Ramos (cell line): ENCODE data around the gene DEPDC5.
"Not testable (repeated sequence)": the region's sequence is repeated elsewhere in the genome, so short reads cannot be mapped to it uniquely, and the experiment has no call there.

ENCODE experiments used
- in situ Hi-C: fragments of 300-500 bp; cut with MboI; formaldehyde crosslinking; loops from one replicate; pipeline ENCODE4 v1.14.3; 2022; ENCODE audit warnings: low sequenced_read_pairs; ENCODE audit not compliant: unreplicated experiment

Gene DEPDC5

GRCh38 chr22:31753634-31754501 lies at the start of gene DEPDC5:
TSS of gene DEPDC5 (plus strand) at chr22:31754019. CDS start at chr22:31754922, 903 bp downstream.
- in situ Hi-C loops: no loop called here

DNA sequence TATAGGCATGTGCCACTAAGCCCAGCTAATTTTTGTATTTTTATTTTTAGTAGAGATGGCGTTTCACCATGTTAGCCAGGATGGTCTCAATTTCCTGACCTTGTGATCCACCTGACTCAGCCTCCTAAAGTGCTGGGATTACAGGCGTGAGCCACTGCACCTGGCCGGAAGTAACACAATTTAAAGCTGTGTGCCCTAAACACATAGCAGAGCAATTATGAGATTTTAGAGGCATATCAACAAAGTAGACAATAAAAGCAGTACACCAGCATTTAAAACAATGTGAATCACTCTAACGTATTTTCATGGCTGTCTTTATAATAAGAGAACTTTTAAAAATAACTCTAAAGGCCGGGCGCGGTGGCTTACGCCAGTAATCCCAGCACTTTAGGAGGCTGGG lies 46.3 kb upstream of the DEPDC5 start:
- in situ Hi-C loops: no loop called here

DNA sequence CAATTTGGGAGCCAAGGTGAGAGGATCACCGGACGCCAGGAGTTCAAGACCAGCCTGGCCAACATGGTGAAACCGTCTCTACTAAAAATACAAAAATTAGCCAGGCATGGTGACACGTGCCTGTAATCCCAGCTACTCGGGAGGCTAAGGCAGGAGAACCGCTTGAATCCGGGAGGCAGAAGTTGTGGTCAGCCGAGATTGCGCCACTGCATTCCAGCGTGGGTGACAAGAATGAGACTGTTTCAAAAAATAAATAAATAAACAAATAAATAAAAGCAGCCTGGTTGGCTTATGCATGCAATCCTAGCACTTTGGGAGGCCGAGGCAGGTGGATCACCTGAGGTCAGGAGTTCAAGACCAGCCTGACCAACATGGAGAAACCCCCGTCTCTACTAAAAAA lies 42.6 kb upstream of the DEPDC5 start:
- in situ Hi-C loops: not testable (repeated sequence)

DNA sequence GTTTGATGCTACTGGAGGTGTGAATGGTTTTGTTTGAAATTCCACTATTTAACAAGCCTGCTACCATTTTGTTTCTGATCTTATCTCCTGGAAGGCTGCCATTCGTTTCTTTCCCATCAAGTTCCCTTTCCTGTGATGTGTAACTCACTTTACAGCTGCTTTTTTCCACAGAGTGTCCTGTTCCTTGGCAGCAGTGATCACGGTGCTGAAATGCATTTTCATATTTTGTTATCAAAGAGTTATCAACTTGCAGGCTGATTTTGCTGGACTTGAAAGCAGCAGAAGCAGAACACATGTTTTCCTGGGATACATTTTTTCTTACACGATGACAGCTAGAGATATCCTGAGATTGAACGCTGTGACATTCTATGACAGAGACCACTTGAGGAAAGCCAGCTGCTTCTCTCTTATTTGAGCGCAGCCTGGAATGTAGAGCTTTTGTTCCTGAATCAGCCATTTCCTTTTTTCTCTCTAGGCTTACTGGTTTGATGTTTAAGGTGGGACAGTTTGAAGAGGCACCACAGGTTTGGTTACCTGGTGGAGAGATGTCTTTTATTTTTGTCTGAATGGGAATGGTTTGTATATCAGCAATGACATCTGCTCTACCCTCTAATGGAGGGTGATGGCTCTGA lies 38.6 kb upstream of the DEPDC5 start:
- in situ Hi-C loops: no loop called here

DNA sequence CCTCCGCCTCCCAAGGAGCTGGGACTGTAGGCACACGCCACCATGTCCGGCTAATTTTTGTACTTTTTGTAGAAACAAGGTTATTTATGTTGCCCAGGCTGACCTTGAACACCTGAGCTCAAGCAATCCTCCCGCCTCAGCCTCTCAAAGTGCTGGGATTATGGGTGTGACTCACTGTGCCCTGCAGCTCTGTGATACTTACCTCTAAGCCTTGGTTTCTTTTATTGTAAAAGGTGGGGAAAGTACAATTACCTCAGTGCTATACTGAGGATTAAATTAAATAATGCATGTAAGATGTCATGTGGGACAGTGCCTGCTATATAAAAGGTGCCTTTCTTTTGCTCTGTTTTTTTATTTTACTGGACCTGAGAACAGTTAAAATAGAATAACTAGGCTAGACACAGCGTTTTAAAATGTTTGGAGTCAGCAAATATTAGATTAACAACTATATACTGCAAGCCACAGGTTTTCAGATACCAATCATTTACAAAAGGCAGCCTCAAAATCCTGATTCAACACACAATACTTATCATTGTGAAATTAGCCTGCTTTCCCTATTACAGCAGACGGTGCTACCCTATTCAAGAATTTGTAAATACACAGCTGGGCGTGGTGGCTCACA lies 33.9 kb upstream of the DEPDC5 start:
- in situ Hi-C loops: no loop called here

GRCh38 chr22:31723723-31724122 lies 30.1 kb upstream of the DEPDC5 start:
- in situ Hi-C loops: no loop called here

- in situ Hi-C loops: no loop called here
Observed at GRCh38 chr22:31726692-31727091, 27.1 kb upstream of the DEPDC5 start.

GRCh38 chr22:31728857-31729256 lies 25.0 kb upstream of the DEPDC5 start:
- in situ Hi-C loops: no loop called here

DNA sequence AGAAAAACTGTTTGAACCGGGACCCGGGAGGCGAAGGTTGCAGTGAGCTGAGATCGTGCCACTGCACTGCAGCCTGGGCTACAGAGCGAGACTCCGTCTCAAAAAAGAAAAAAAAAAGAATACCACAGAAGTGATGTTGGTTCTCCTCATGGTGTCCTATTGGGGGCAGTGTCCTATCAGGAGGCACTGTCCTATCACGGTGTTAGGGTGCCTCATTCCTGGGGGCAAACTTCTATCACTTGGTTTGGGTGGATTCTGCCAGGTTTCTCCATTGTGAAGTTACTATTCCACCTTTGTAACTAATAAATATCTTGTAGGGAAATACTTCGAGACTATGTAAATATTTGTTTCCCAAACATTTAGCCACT lies 23.5 kb upstream of the DEPDC5 start:
- in situ Hi-C loops: no loop called here

DNA sequence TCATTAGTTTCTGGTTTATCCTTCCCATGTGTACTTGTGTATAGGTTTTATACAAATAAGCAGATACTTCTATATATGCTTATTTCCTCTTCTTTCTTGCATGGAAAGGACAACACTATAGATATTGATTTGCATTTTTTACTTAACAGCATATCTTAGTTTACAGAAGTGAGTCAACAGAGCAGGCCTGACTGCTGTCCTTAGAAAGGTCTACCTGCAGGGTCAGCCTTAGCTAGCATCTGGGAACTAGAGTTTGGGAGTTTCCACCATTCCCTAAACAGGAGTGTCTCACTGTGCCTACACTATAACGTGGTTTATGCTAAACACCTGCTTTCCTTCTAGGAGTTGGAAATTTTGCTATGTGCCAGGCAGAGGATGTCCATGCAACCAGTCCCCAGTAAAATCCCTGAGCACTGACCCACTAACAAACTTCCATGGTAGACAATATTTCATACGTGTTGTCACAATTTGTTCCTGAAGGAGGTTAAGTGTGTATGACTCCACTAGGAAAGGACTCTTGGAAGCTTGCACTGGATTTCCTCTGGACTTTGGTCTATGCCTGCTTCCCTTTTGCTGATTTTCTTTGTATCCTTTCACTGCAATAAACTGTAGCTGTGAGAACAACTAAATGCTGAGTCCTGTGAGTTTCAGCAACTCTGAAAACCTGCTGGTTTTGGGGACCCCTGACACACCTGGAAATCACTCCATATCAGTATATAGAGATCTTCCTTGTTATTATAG lies 21.6 kb upstream of the DEPDC5 start:
- in situ Hi-C loops: no loop called here

GRCh38 chr22:31733580-31734079 lies 20.2 kb upstream of the DEPDC5 start:
- in situ Hi-C loops: no loop called here

DNA sequence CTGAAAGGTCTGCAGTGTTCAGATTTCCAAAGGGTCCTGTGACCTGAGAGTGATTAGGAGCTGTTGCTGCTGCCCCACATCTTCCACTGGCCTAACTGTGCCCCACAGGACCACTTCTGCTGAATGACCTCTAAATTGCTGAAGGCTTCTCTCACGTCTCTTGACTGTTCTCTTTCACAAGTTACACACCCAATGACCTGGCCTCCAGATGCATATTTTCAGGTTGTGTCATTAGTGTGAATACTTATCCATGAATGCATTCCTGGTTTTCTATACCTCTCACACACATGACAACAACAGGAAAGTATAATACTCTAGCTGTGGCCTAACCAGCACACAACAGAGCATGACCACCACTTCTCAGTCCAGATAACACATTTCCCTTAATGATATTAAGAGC lies 19.3 kb upstream of the DEPDC5 start:
- in situ Hi-C loops: no loop called here

GRCh38 chr22:31736458-31736857 lies 17.4 kb upstream of the DEPDC5 start:
- in situ Hi-C loops: no loop called here

- in situ Hi-C loops: no loop called here
Observed at GRCh38 chr22:31737932-31738331, 15.9 kb upstream of the DEPDC5 start.

DNA sequence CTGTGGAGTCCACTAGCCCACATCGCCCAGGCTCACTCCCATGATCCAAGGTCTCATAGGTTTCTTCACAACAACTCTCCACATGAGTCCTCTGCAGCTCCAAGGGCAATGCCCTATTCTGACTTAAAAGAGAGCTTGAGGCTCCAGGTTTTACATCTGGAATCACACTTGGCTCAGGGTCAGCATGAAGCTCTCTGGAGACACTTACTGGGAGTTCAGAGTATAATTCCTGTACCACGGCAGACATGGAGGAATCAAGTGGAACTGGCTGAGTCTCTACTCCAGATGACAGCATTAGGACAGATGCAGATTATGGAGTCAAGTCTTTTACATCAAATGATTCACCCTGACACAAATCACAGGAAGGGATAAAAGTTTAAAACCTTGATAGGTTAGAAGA lies 15.3 kb upstream of the DEPDC5 start:
- in situ Hi-C loops: no loop called here

GRCh38 chr22:31739795-31740201 lies 14.0 kb upstream of the DEPDC5 start:
- in situ Hi-C loops: no loop called here

DNA sequence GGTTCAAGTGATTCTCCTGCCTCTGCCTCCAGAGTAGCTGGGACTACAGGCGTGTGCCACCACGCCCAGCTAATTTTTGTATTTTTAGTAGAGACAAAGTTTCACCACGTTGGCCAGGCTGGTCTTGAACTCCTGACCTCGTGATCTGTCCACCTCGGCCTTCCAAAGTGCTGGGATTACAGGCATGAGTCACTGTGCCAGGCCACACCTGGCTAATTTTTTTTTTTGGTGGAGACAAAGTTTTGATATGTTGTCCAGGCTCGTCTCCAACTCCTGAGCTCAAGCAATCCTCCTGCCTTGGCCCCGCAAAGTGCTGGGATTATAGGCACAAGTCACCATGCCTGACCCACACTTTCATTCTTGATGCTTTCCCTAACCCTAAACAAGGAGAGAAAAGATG lies 13.5 kb upstream of the DEPDC5 start:
- in situ Hi-C loops: not testable (repeated sequence)

GRCh38 chr22:31742115-31742514 lies 11.7 kb upstream of the DEPDC5 start:
- in situ Hi-C loops: no loop called here

DNA sequence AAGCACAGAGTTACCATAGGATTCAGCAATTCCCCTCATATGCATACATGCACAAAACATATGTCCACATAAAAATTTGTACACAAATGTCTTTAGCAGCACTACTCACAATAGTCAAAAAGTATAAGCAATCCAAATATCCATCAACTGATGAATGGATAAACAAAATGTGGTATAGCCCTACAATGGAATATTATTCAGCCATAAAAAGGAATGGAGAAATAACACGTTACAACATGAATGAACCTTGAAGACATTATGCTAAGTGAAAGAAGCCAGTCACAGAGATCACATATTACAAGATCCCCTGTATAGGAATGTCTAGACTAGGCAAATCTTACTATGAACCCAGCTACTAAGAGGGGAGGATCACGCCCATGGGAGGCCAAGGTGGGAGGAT lies 11.1 kb upstream of the DEPDC5 start:
- in situ Hi-C loops: no loop called here

- in situ Hi-C loops: no loop called here
Observed at GRCh38 chr22:31743871-31744270, 9.9 kb upstream of the DEPDC5 start.

DNA sequence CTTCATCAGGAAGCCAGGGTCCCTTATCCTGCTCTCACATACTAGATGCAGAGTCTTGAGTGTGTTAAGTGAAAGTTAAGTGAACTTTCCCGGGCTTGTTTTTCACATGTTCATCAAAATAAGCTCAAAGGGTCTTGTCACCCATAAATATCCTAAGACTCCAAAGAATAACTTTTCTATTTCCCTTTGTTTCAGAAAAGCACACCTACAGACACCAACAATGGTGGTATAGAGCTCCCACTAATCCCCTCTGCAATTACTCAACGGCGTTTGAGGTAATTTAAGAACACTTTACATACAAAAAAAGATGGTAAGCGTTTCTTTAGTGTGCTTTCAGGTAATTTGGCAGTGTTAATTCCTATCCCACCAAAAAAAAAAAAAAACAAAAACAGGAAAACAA lies 6.4 kb upstream of the DEPDC5 start:
- in situ Hi-C loops: no loop called here
